ENCODE results near the gene ZC3H12D. TPM values are rescaled to one million over a fixed set of nuclear protein-coding genes. Genes with fewer than 3 reads are reported as not detected.

Gene ZC3H12D
- total and polyA plus RNA-seq, 2 donors (not counting 3 experiments of a cell fraction or from before 2014, with no cell fraction given), result 0.06 TPM; not detected in 1

- no peaks in the 10 kb centered on the region for H3K79me2 ChIP-seq (ENCODE audit: control insufficient read depth, insufficient read depth, low read length)
- no peaks in the 10 kb centered on the region for H3K4me1 ChIP-seq (ENCODE audit: control insufficient read depth, extremely low read depth, insufficient read depth, low read length)
- ChIA-PET CTCF (interaction anchor here (0.6 to 1.1 kb wide), 2 partner anchors 357 to 410 kb away, joined by 3 read pairs; no protein-coding TSS in a partner anchor), POLR2A (no interaction called here)
- H3K27ac ChIP-seq (ENCODE audit: insufficient read depth, low read depth, low read length), result no peak overlapping the region
- H3K9ac ChIP-seq (replicated peaks; ENCODE audit: extremely low read depth, insufficient read depth, low read length), result no peak overlapping the region
- no peak overlapping the region for H3K4me2 ChIP-seq (ENCODE audit: insufficient read depth, low read length)
- H3K4me3 ChIP-seq (replicated peaks in 1 of 3; ENCODE audit: insufficient read depth in 1 of 3, low read depth in 1 of 3, low read length in 3 of 3), result no peak overlapping the region
- H3K27me3 ChIP-seq (ENCODE audit: control insufficient read depth in 2 of 2, insufficient read depth in 2 of 2, low read length in 2 of 2), result no peaks in the 10 kb centered on the region
- intact Hi-C loops (cut with micrococcal nuclease), result no loop called here
- FAIRE-seq (no peak), DNase-seq (ENCODE audit: low read depth, low spot score) (no peak)
- H3K9me1 ChIP-seq (replicated peaks; ENCODE audit: control insufficient read depth, extremely low read depth, insufficient read depth, low read length), result no peaks in the 10 kb centered on the region
- TF ChIP-seq POLR2A (IDR thresholded peaks at IDR 0.05; ENCODE audit: low read depth, low read length) (no peak), POLR2AphosphoS5 (IDR thresholded peaks at IDR 0.05; ENCODE audit: insufficient read depth, low read depth, low read length) (no peak), EZH2 (IDR thresholded peaks at IDR 0.05; ENCODE audit: borderline replicate concordance, low read depth, low read length, severe bottlenecking) (no peak), MYC (IDR thresholded peaks at IDR 0.05; ENCODE audit: low read depth, low read length) (no peak), FOS (IDR thresholded peaks at IDR 0.05; ENCODE audit: borderline replicate concordance, insufficient read depth, low read length) (no peak), CTCF (IDR thresholded peaks at IDR 0.05; ENCODE audit: extremely low read depth in 1 of 2, insufficient read depth in 1 of 2, low read depth in 1 of 2, low read length in 2 of 2) (no peak), JUN (IDR thresholded peaks at IDR 0.05; ENCODE audit: borderline replicate concordance, insufficient read depth, insufficient read length, low read depth) (no peak), MAX (IDR thresholded peaks at IDR 0.05; ENCODE audit: insufficient read depth, insufficient read length) (no peak), GATA2 (IDR thresholded peaks at IDR 0.05; ENCODE audit: insufficient read depth, insufficient read length, low read depth, low read length) (no peak)
- H4K20me1 ChIP-seq (replicated peaks; ENCODE audit: control insufficient read depth, extremely low read depth, insufficient read depth, low read length), result no peaks in the 10 kb centered on the region
- no peaks in the 10 kb centered on the region for H3K9me3 ChIP-seq (replicated peaks; ENCODE audit: control insufficient read depth, insufficient read depth, low read length)
- H3K36me3 ChIP-seq (ENCODE audit: control insufficient read depth in 2 of 2, extremely low read depth in 1 of 2, insufficient read depth in 2 of 2, low read length in 2 of 2), result no peaks in the 10 kb centered on the region
- no TSS peak for BruUV-seq (replicated peaks)
- H2AFZ ChIP-seq (ENCODE audit: low read depth, low read length), result no peak overlapping the region
- dilution Hi-C loops (cut with MboI; ENCODE audit: extremely low pct_ligation_motif_present, low sequenced_read_pairs), result no loop called here
These were observed 46.0 kb downstream of the ZC3H12D start for GRCh38 chr6:149438855-149439254.

All from endothelial cell of umbilical vein (primary cell).